NCI-H2196 (cell line): ENCODE measurements around the gene UQCRC2.
"Not testable (repeated sequence)": the region's sequence is repeated elsewhere in the genome, so short reads cannot be mapped to it uniquely, and the experiment has no call there.

Experiments used
- DNase-seq: peaks from one replicate; lab custom pipeline; 2025; ENCODE audit not compliant: unreplicated experiment; lab: John Stamatoyannopoulos, UW

Gene UQCRC2

GRCh38 chr16:21952793-21953540 lies at the start of gene UQCRC2:
UQCRC2 (plus strand) TSS chr16:21953361; CDS start chr16:21953424, 63 bp downstream.
- peak; percentile 96 for DNase-seq

GRCh38 chr16:21932650-21933049 lies 20.5 kb upstream of the UQCRC2 start:
- not testable (repeated sequence) for DNase-seq

GRCh38 chr16:21933316-21933715 lies 19.8 kb upstream of the UQCRC2 start:
- not testable (repeated sequence) for DNase-seq

- not testable (repeated sequence) for DNase-seq
Observed at GRCh38 chr16:21933790-21934189, 19.4 kb upstream of the UQCRC2 start.

DNA sequence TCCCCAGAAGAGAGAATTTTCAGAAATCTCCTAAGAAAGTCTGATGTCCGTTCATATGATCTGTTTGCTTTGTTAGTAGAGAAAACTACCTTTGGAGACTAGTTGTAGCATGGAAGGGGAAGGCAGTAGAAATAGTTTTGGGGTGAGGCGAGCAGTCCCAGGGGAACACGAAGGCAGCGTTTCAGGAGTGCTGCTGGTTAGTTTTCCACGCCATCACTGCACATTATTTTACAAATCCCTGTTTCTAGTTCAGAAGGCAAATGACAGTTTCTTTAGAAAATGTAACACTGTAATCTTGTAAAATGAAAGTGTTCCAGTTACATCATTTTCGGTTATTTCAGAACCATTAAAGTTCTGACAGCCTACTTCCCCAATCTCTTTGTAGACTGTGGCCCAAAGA lies 16.9 kb upstream of the UQCRC2 start:
- not testable (repeated sequence) for DNase-seq

DNA sequence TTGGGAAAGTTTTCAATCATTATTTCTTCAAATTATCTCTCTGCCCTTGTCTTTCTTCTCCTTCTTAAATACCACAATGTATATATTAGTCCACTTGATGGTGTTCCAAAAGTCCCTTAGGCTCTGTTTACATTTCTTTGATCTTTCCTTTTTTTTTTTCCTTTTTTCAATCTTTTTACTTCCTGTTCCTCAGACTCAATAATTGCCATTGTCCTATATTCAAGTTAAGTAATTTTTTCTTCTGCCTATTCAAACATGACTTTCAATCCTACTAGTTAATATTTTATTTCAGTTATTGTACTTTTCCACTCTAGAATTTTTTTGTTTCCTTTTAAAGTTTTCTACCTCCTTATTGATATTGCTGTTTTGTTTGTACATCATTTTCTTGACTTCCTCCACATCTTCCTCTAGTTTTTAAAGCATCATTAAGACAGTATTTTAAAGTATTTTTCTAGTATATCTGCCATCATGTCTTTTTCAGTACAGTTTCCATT lies 15.8 kb upstream of the UQCRC2 start:
- no peak for DNase-seq

GRCh38 chr16:21940570-21940969 lies 12.6 kb upstream of the UQCRC2 start:
- DNase-seq: no peak

DNA sequence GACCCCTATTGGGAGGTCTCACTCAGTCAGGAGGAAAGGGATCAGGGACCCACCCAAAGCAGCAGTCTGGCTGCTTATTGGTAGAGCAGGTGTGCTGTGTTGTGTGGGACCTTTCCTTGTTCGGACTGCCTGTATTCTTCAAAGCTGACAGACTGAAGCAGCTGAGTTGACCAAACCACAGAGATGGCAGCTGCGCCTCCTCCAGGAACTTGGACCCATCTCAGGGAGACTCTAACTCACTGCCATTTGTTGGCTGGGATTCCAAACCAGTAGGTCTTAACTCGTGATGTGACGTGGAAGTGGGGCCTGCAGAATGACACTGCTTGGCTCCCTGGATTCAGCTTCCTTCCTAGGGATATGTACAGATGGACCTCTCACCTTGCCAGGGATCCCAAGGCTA lies 9.6 kb upstream of the UQCRC2 start:
- DNase-seq: no peak

GRCh38 chr16:21946889-21947635 lies 6.1 kb upstream of the UQCRC2 start:
- no peak for DNase-seq

GRCh38 chr16:21949713-21950260 lies 3.4 kb upstream of the UQCRC2 start:
- no peak for DNase-seq

- DNase-seq: peak; percentile 22
Observed at GRCh38 chr16:21950782-21951521, 2.2 kb upstream of the UQCRC2 start.

DNA sequence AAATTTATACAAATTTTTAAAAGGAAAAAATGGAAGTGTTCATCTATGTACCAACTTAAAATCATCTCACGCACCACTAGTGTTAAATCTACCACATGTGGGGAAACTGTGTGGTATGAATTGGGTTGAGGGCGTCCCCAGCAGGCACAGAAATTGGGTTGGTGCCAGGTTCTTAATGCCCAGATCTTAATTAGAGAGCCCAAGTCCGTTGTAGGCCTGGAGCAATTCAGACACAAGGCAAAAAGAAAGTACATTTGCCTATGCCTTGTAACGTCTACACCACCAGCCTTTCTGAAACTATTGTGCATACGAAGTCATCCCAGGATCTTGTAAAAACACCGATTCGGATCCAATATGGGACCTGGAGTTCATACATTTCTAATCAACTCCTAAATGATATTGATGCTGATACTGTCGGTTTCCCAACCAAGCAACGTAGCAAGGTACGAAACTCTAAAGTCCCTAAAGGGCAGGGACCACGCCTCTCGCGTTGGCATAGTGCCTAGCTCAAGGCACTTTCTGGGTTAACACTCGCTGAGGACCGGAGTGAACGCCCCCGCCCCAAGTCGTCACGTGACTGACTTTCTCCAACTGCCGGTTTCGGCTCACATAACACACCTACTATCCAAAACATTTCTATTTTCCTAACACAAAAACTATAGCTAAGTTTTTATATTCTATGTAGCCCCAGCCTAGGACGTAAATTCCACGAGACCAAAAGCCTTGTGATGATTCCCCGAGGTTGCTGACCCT lies 945 bp upstream of the UQCRC2 start:
- DNase-seq: peak; percentile 75

- no peak for DNase-seq
Observed at GRCh38 chr16:21953541-21953902, 361 bp downstream of the UQCRC2 start.

GRCh38 chr16:21957714-21958346 lies 4.7 kb downstream of the UQCRC2 start:
- no peak for DNase-seq

DNA sequence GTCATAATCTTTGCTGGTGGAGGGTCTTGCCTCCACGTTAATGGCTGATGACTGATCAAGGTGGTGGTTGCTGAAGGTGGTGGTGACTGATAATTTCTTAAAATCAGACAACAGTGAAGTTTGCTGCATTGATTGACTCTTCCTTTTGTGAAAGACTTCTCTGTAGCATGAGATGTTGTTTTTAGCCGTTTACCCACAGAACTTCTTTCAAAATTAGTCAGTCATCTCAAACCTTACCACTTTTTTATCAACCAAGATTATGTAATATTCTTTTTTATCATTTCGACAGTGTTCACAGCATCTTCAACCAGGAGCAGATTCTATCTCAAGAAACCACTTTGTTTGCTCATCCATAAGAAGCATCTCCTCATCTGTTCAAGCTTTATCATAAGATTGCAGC lies 5.9 kb downstream of the UQCRC2 start:
- no peak for DNase-seq

DNA sequence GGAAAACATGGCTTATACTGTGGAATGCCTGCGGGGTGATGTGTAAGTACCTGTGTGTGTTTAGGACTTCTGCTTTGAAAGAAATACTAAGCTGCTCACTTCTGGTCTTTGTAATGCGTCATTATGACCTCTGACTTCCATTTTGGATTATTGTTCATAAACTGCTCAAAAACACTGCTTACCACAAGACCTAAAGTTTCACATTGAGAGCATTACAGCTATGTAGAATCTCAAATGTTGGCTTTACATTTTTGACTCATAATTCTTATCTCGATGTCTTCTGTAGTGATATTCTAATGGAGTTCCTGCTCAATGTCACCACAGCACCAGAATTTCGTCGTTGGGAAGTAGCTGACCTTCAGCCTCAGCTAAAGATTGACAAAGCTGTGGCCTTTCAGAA lies 9.3 kb downstream of the UQCRC2 start:
- no peak for DNase-seq

- no peak for DNase-seq
Observed at GRCh38 chr16:21963887-21964286, 10.7 kb downstream of the UQCRC2 start.

- no peak for DNase-seq
Observed at GRCh38 chr16:21964353-21964752, 11.2 kb downstream of the UQCRC2 start.

GRCh38 chr16:21971856-21972255 lies 18.7 kb downstream of the UQCRC2 start:
- DNase-seq: no peak

- no peak for DNase-seq
Observed at GRCh38 chr16:21973945-21974344, 20.8 kb downstream of the UQCRC2 start.
